ENCODE data around the gene BTG2.
"Not testable (repeated sequence)": the region's sequence is repeated elsewhere in the genome, so short reads cannot be mapped to it uniquely, and the experiment has no call there.

The BTG2 gene

GRCh38 chr1:203304919-203305808 lies at the start of gene BTG2:
TSS of gene BTG2 (plus strand) at chr1:203305519. CDS start at chr1:203305607, 88 bp downstream.
- Histone ChIP-seq H3K27me3 (ENCODE audit: low read length) (no peaks in the 10 kb centered on the region), H3K36me3 (ENCODE audit: low read length) (peaks cover 41% of the 10 kb centered on the region), H3K4me3 (ENCODE audit: insufficient read depth, low read length, poor library complexity, severe bottlenecking) (peak within 1 kb of the TSS; percentile 87), H4K20me1 (ENCODE audit: low read depth, low read length) (peaks cover 2% of the 10 kb centered on the region; the same call in 1 of the 2 replicates), H3K27ac (ENCODE audit: low read depth, low read length) (peak within 1 kb of the TSS; percentile 99), H3K4me2 (ENCODE audit: low read depth, low read length, poor library complexity, severe bottlenecking) (peak within 1 kb of the TSS; percentile 90), H2AFZ (ENCODE audit: low read depth, low read length, severe bottlenecking) (no peak within 1 kb of the TSS), H3K9me2 (replicated peaks; ENCODE audit: insufficient read depth, low read length) (no peaks in the 10 kb centered on the region), H3K9me3 (ENCODE audit: insufficient read depth, low read length) (no peaks in the 10 kb centered on the region), H3F3A (ENCODE audit: insufficient read depth) (peaks cover 95% of the 10 kb centered on the region), H3K9ac (ENCODE audit: low read length) (peak within 1 kb of the TSS; percentile 97), H3K79me2 (ENCODE audit: insufficient read depth, low read length) (peaks cover 65% of the 10 kb centered on the region)
- TF ChIP-seq CTCF (IDR thresholded peaks at IDR 0.05; ENCODE audit: insufficient read depth, low read length, poor library complexity, severe bottlenecking) = no peak
- TF ChIP-seq EZH2phosphoT487 (conservative IDR thresholded peaks at IDR 0.05; ENCODE audit: low read length) = no peak

GRCh38 chr1:203256636-203257035 lies 48.7 kb upstream of the BTG2 start:
- H3K9me3 ChIP-seq (ENCODE audit: insufficient read depth, low read length); H3K4me2 ChIP-seq (ENCODE audit: low read depth, low read length, poor library complexity, severe bottlenecking); H3K36me3 ChIP-seq (ENCODE audit: low read length): not testable (repeated sequence)

GRCh38 chr1:203263496-203263895 lies 41.8 kb upstream of the BTG2 start:
- H3K4me2 ChIP-seq (ENCODE audit: low read depth, low read length, poor library complexity, severe bottlenecking) = no peak overlapping the region
- H3F3A ChIP-seq (ENCODE audit: insufficient read depth) = no peaks in the 10 kb centered on the region
- no peaks in the 10 kb centered on the region for H3K79me2 ChIP-seq (ENCODE audit: insufficient read depth, low read length)
- no peak for TF ChIP-seq CTCF (IDR thresholded peaks at IDR 0.05; ENCODE audit: insufficient read depth, low read length, poor library complexity, severe bottlenecking)
- no peak for TF ChIP-seq EZH2phosphoT487 (conservative IDR thresholded peaks at IDR 0.05; ENCODE audit: low read length)
- no peaks in the 10 kb centered on the region for H3K9me2 ChIP-seq (replicated peaks; ENCODE audit: insufficient read depth, low read length)
- H2AFZ ChIP-seq (ENCODE audit: low read depth, low read length, severe bottlenecking) = no peak overlapping the region
- no peak overlapping the region for H3K4me3 ChIP-seq (ENCODE audit: insufficient read depth, low read length, poor library complexity, severe bottlenecking)
- no peak overlapping the region for H3K9ac ChIP-seq (ENCODE audit: low read length)
- H3K27me3 ChIP-seq (ENCODE audit: low read length) = no peaks in the 10 kb centered on the region
- no peak overlapping the region for H3K27ac ChIP-seq (ENCODE audit: low read depth, low read length)
- H3K9me3 ChIP-seq (ENCODE audit: insufficient read depth, low read length) = no peaks in the 10 kb centered on the region
- H4K20me1 ChIP-seq (ENCODE audit: low read depth, low read length) = no peaks in the 10 kb centered on the region
- no peaks in the 10 kb centered on the region for H3K36me3 ChIP-seq (ENCODE audit: low read length)

More at GRCh38 chr1:203256636-203257035, 48.7 kb upstream of the BTG2 start:
- H3K27me3 ChIP-seq (ENCODE audit: low read length); H3K4me3 ChIP-seq (ENCODE audit: insufficient read depth, low read length, poor library complexity, severe bottlenecking); H3F3A ChIP-seq (ENCODE audit: insufficient read depth); H3K9ac ChIP-seq (ENCODE audit: low read length); H3K9me2 ChIP-seq (replicated peaks; ENCODE audit: insufficient read depth, low read length); H3K79me2 ChIP-seq (ENCODE audit: insufficient read depth, low read length); H2AFZ ChIP-seq (ENCODE audit: low read depth, low read length, severe bottlenecking); H4K20me1 ChIP-seq (ENCODE audit: low read depth, low read length); H3K27ac ChIP-seq (ENCODE audit: low read depth, low read length): not testable (repeated sequence)

GRCh38 chr1:203264052-203264501 lies 41.2 kb upstream of the BTG2 start:
- H2AFZ ChIP-seq (ENCODE audit: low read depth, low read length, severe bottlenecking) = no peak overlapping the region
- no peaks in the 10 kb centered on the region for H3K9me2 ChIP-seq (replicated peaks; ENCODE audit: insufficient read depth, low read length)
- no peak overlapping the region for H3K4me2 ChIP-seq (ENCODE audit: low read depth, low read length, poor library complexity, severe bottlenecking)
- no peaks in the 10 kb centered on the region for H3F3A ChIP-seq (ENCODE audit: insufficient read depth)
- no peak overlapping the region for H3K4me3 ChIP-seq (ENCODE audit: insufficient read depth, low read length, poor library complexity, severe bottlenecking)
- TF ChIP-seq CTCF (IDR thresholded peaks at IDR 0.05; ENCODE audit: insufficient read depth, low read length, poor library complexity, severe bottlenecking) (no peak), EZH2phosphoT487 (conservative IDR thresholded peaks at IDR 0.05; ENCODE audit: low read length) (no peak)
- H3K9me3 ChIP-seq (ENCODE audit: insufficient read depth, low read length) = no peaks in the 10 kb centered on the region
- no peaks in the 10 kb centered on the region for H3K79me2 ChIP-seq (ENCODE audit: insufficient read depth, low read length)
- H3K27me3 ChIP-seq (ENCODE audit: low read length) = no peaks in the 10 kb centered on the region
- H3K36me3 ChIP-seq (ENCODE audit: low read length) = no peaks in the 10 kb centered on the region
- no peak overlapping the region for H3K9ac ChIP-seq (ENCODE audit: low read length)
- H3K27ac ChIP-seq (ENCODE audit: low read depth, low read length) = no peak overlapping the region
- no peaks in the 10 kb centered on the region for H4K20me1 ChIP-seq (ENCODE audit: low read depth, low read length)
